Spleen (tissue), 11 donors: ENCODE results near the gene SIAH2. TPM values are rescaled to one million over a fixed set of nuclear protein-coding genes. Genes with fewer than 3 reads are reported as not detected.

Source experiments
- DNase-seq: peaks from one replicate; pipeline ENCODE4 v3.0.0-alpha.2; 2020
- H3K27ac ChIP-seq, 8 donors: fragments of 200-600 bp; sonication (generic) in 7 of 8; 1 replicate in 4 of 8; 2 replicates in 4 of 8; pipeline versions ENCODE4 v1.5.0 to v1.8.0; 2016 to 2021; ENCODE audit warnings: inconsistent platforms in 4 of 8, mild to moderate bottlenecking in 4 of 8, moderate library complexity in 1 of 8
- H3K27me3 ChIP-seq, 7 donors: fragments of 200-600 bp; sonication (generic) in 6 of 7; replicated peaks in 1 of 7; 1 replicate in 4 of 7; 2 replicates in 3 of 7; pipeline versions ENCODE4 v1.5.0 to v1.8.0; 2016 to 2021; ENCODE audit warnings: inconsistent platforms in 3 of 7, mild to moderate bottlenecking in 1 of 7
- H3K36me3 ChIP-seq, 6 donors: fragments of 200-600 bp; sonication (generic) in 5 of 6; 1 replicate in 4 of 6; 2 replicates in 2 of 6; pipeline versions ENCODE4 v1.5.0 to v1.8.0; 2016 to 2021; ENCODE audit warnings: inconsistent platforms in 2 of 6
- H3K4me1 ChIP-seq, 6 donors: fragments of 200-600 bp; sonication (generic) in 5 of 6; 1 replicate in 3 of 6; 2 replicates in 3 of 6; pipeline versions ENCODE4 v1.5.0 to v1.8.0; 2016 to 2021; ENCODE audit warnings: inconsistent platforms in 3 of 6
- H3K4me3 ChIP-seq, 8 donors: fragments of 200-600 bp; sonication (generic) in 7 of 8; 1 replicate in 4 of 8; 2 replicates in 4 of 8; pipeline versions ENCODE4 v1.5.0 to v1.8.0; 2016 to 2021; ENCODE audit warnings: inconsistent platforms in 4 of 8, mild to moderate bottlenecking in 4 of 8, moderate library complexity in 2 of 8
- H3K9me3 ChIP-seq, 8 donors: fragments of 200-600 bp; sonication (generic) in 7 of 8; 1 replicate in 4 of 8; 2 replicates in 4 of 8; pipeline versions ENCODE4 v1.5.0 to v1.8.0; 2016 to 2021; ENCODE audit warnings: inconsistent platforms in 4 of 8
- POLR2A ChIP-seq, 3 donors: fragments of 450-650 bp; IDR thresholded peaks; one replicate each; pipeline ENCODE4 v1.5.1; 2017; ENCODE audit warnings: antibody characterized with exemption in 3 of 3, mild to moderate bottlenecking in 1 of 3
- POLR2AphosphoS5 ChIP-seq, 3 donors: sonication (generic); formaldehyde crosslinking; IDR thresholded peaks; one replicate each; pipeline ENCODE4 v1.5.1; 2017; ENCODE audit warnings: antibody characterized with exemption in 3 of 3
- WGBS, 5 donors: extraction: QIAGEN DNeasy Blood & Tissue Kit in 3 of 5; methylation state at CpG; one replicate each; pipeline versions ENCODE4 v1.1.5 to v1.1.7; 2013 to 2018; 5-methylcytosine and 5-hydroxymethylcytosine counted together
- intact Hi-C: fragments of 100-400 bp; cut with DNase I; formaldehyde crosslinking; loops from one replicate; pipeline ENCODE4 v1.15.0; 2023; ENCODE audit warnings: low total_unique reads
- polyA plus RNA-seq, 3 donors: library from polyadenylated mRNA; stranded (reverse); fragments of 200-250 nt; gene quantifications; one replicate each; pipeline ENCODE4 v1.2.1, GENCODE V29; 2013
- total RNA-seq, 7 donors: library from RNA; depleted of rRNA in 3 of 7; stranded (reverse); fragments of >200 nt in 3 of 7; fragmentation: NEBNext Ultra II Directional in 4 of 7; extraction: Animal tissue kit (Norgen Biotek cat#: 25700) in 4 of 7; gene quantifications; one replicate each; pipeline versions ENCODE4 v1.1.0 to v1.2.1, GENCODE V29; 2016 to 2021
- TF ChIP-seq, protein P1 (sequence below), 11 experiments: fragments of 200-600 bp in 7 of 11; fragments of 450-650 bp in 4 of 11; sonication (generic) in 4 of 11; IDR thresholded peaks in 8 of 11; conservative IDR thresholded peaks in 3 of 11; 1 replicate in 7 of 11; 2 replicates in 4 of 11; pipeline versions ENCODE4 v1.4.0 to v1.8.0; 2016 to 2021; ENCODE audit warnings: antibody characterized with exemption in 11 of 11, inconsistent platforms in 4 of 11, mild to moderate bottlenecking in 1 of 11
- donor health status: healthy with polysubstance abuse.
- donor health status: DM: no; HTN: no; CAD: no; lungs with moderate emphysema.
- donor health status: DM: no; HTN: no; CAD: no.
- donor health status: Bipolar disorder and iron deficiency.
- donor health status: healthy.
- donor health status: DM: no; HTN: no; CAD: no.
- donor health status: DM: yes; HTN: yes; CAD: no.

The SIAH2 gene
- total and polyA plus RNA-seq, 10 donors: 13.6 to 71.3 (median 27.4) TPM

DNA sequence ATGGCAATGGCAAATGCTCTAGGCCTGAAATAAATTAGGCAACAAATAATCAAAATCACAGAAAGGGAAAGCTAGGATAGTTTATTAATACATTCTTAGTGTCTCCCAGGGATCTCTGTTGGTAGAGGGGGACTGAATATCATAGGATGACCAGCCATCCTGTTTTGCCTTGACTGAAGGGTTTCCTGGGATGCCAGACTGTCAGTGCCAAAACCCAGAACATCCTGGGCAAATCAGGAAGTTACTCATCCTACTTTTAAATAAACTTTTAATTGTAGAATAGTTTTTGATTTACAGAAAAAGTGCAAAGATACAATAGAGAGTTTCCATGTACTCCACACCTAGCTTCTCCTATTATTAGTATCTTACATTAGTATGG lies 21.8 kb upstream of the SIAH2 start:
- H3K4me1 ChIP-seq: peaks cover 0 to 7% (median 0%) of the 10 kb centered on the region in 6 donors
- peaks cover 0 to 7% (median 0%) of the 10 kb centered on the region in 7 donors for H3K27me3 ChIP-seq
- H3K27ac ChIP-seq: no peak overlapping the region
- no peak overlapping the region for H3K4me3 ChIP-seq
- TF ChIP-seq, protein P1, sequence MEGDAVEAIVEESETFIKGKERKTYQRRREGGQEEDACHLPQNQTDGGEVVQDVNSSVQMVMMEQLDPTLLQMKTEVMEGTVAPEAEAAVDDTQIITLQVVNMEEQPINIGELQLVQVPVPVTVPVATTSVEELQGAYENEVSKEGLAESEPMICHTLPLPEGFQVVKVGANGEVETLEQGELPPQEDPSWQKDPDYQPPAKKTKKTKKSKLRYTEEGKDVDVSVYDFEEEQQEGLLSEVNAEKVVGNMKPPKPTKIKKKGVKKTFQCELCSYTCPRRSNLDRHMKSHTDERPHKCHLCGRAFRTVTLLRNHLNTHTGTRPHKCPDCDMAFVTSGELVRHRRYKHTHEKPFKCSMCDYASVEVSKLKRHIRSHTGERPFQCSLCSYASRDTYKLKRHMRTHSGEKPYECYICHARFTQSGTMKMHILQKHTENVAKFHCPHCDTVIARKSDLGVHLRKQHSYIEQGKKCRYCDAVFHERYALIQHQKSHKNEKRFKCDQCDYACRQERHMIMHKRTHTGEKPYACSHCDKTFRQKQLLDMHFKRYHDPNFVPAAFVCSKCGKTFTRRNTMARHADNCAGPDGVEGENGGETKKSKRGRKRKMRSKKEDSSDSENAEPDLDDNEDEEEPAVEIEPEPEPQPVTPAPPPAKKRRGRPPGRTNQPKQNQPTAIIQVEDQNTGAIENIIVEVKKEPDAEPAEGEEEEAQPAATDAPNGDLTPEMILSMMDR (IDR thresholded peaks at IDR 0.05 in 8 of 11, conservative IDR thresholded peaks at IDR 0.05 in 3 of 11): no peak
- no peak for TF ChIP-seq POLR2AphosphoS5 (IDR thresholded peaks at IDR 0.05)
- TF ChIP-seq POLR2A (IDR thresholded peaks at IDR 0.05): no peak
- H3K9me3 ChIP-seq: no peaks in the 10 kb centered on the region
- DNase-seq: no peak
- H3K36me3 ChIP-seq: no peaks in the 10 kb centered on the region
- intact Hi-C loops: loop anchor here (10.0 kb wide), 1 partner anchor 360 kb away; no protein-coding TSS in a partner anchor

DNA sequence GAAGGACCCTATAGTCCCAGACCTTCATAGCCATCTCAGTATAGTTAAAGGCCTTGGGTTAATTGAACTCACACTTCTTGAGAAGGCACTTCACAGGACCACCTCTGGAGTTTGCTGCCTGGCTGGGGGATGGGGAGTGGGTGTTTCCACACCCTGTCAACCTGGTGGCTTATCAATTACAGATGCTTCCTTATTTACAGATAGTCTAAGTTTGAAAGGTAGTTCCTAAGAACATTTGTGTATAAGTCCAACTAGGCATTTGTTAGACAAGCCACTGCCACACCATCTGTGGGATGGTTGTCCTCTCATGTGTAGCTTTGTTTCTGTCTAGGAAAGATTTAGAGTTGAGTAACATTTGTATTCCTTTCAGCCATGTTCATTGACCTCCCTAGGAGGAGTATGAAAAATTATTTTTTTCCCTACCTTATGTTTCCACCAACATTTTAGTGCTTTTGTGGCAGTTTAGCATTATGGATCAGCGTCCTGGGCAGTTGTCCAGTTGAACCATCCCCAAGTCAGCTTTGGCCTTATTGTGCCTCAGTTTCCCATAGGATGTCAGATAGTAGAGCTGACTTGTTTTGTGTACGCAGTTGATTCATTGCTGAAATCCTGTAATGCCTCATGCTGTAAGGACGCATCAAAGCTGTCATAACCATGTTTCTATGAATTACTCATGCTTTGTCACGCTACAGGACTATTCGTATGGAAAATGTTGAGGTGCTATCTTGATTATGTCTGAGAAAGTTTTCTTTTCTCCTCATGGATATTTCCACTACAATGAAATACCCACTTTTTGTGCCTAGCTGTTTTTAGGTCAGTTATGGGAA lies 21.2 kb upstream of the SIAH2 start:
- WGBS, 5 donors: 68 to 85% (median 81%) methylated on average over 5 of the region's 5 CpGs
- no peak overlapping the region for H3K27ac ChIP-seq
- H3K4me1 ChIP-seq: peaks cover 0 to 7% (median 0%) of the 10 kb centered on the region in 6 donors
- no peaks in the 10 kb centered on the region for H3K36me3 ChIP-seq
- TF ChIP-seq, protein P1 (IDR thresholded peaks at IDR 0.05 in 8 of 11, conservative IDR thresholded peaks at IDR 0.05 in 3 of 11): no peak
- TF ChIP-seq POLR2AphosphoS5 (IDR thresholded peaks at IDR 0.05) (no peak), POLR2A (IDR thresholded peaks at IDR 0.05) (no peak)
- H3K4me3 ChIP-seq: no peak overlapping the region
- H3K27me3 ChIP-seq: peaks cover 0 to 7% (median 0%) of the 10 kb centered on the region in 7 donors
- H3K9me3 ChIP-seq: no peaks in the 10 kb centered on the region
- no peak for DNase-seq
- intact Hi-C loops: loop anchor here (10.0 kb wide), 1 partner anchor 361 kb away; no protein-coding TSS in a partner anchor

GRCh38 chr3:150783316-150783715 lies 20.3 kb upstream of the SIAH2 start:
- intact Hi-C loops: loop anchor here (10.0 kb wide), 1 partner anchor 361 kb away; no protein-coding TSS in a partner anchor
- peaks cover 0 to 5% (median 0%) of the 10 kb centered on the region in 7 donors for H3K27me3 ChIP-seq

More at GRCh38 chr3:150783316-150783715, 20.3 kb upstream of the SIAH2 start:
- Histone ChIP-seq H3K4me3 (no peak overlapping the region), H3K9me3 (no peaks in the 10 kb centered on the region), H3K36me3 (no peaks in the 10 kb centered on the region), H3K27ac (no peak overlapping the region), H3K4me1 (peaks cover 0 to 7% (median 0%) of the 10 kb centered on the region in 6 donors)
- TF ChIP-seq, protein P1 (IDR thresholded peaks at IDR 0.05 in 8 of 11, conservative IDR thresholded peaks at IDR 0.05 in 3 of 11): no peak
- TF ChIP-seq POLR2A (IDR thresholded peaks at IDR 0.05) (no peak), POLR2AphosphoS5 (IDR thresholded peaks at IDR 0.05) (no peak)
- WGBS, 5 donors: 75 to 87% (median 81%) methylated on average over 1 of the region's 1 CpG
- no peak for DNase-seq
